Measurements from ENCODE around the gene RIBC2. TPM values are rescaled to one million over a fixed set of nuclear protein-coding genes. Genes with fewer than 3 reads are reported as not detected.

RIBC2 gene
- total RNA-seq, 2 experiments from 2014 or later = 8.2 to 9.2 TPM

Other genes with a start within 250 kb of the RIBC2 start
- 100 to 1,000 TPM; 156 to 164 TPM for gene NUP50, start 249.8 kb upstream of the RIBC2 start, total RNA-seq
- gene KIAA0930, start 172.8 kb upstream of the RIBC2 start, total RNA-seq = 10 to 100 TPM; 28.0 to 28.6 TPM
- gene UPK3A, start 128.7 kb upstream of the RIBC2 start, total RNA-seq = not detected
- gene FAM118A, start 103.8 kb upstream of the RIBC2 start, total RNA-seq = 10 to 100 TPM; 25.4 to 26.4 TPM
- gene SMC1B, start 94 bp upstream of the RIBC2 start, total RNA-seq = 1 to 10 TPM; 2.1 TPM
- under 1 TPM; 0.30 to 0.37 TPM for gene FBLN1, start 89.2 kb downstream of the RIBC2 start, total RNA-seq